22Rv1 (cell line): ENCODE results near the gene PIP4K2B.

Experiments used
- H3K27ac ChIP-seq: fragments of 450-650 bp; 2 replicates; pipeline ENCODE4 v1.5.1; 2017
- CTCF ChIP-seq: fragments of 450-650 bp; IDR thresholded peaks from 2 replicates; pipeline ENCODE4 v1.5.1; 2017; ENCODE audit warnings: mild to moderate bottlenecking
- ZFX ChIP-seq: fragments of 450-650 bp; IDR thresholded peaks from 2 replicates; pipeline ENCODE4 v1.6.1; 2017; ENCODE audit warnings: antibody characterized with exemption, borderline replicate concordance

The PIP4K2B gene

GRCh38 chr17:38717139-38717745 is 82.1 kb downstream of the PIP4K2B start:
- peak overlapping the region; percentile 82 for H3K27ac ChIP-seq
- no peak for TF ChIP-seq CTCF
- TF ChIP-seq ZFX = no peak

- no peak overlapping the region; the same call in 1 of the 2 replicates for H3K27ac ChIP-seq
- TF ChIP-seq CTCF = no peak
- no peak for TF ChIP-seq ZFX
These were observed 82.9 kb downstream of the PIP4K2B start for GRCh38 chr17:38716368-38717005.
